WTC11 (cell line): ENCODE measurements around the gene CIAO2A. TPM values are rescaled to one million over a fixed set of nuclear protein-coding genes. Genes with fewer than 3 reads are reported as not detected.

ENCODE experiments used
- ATAC-seq: fragments of 200-7000 bp; cut with Tn5 transposase; 2 replicates; pipeline ENCODE4 v1.10.0; 2021; ENCODE audit warnings: mild to moderate bottlenecking, moderate library complexity
- CTCF ChIA-PET: fragments of 300-600 bp; sonication (Branson Sonifier 250); formaldehyde crosslinking; loops from one replicate; lab custom pipeline; 2021; ENCODE audit warnings: antibody characterized with exemption; lab: Charles Lee
- POLR2A ChIA-PET: fragments of 350-600 bp; sonication (Branson Sonifier 250); formaldehyde crosslinking; loops from one replicate; lab custom pipeline; 2021; ENCODE audit warnings: antibody characterized with exemption; lab: Charles Lee
- DNase-seq: peaks from one replicate; pipeline ENCODE4 v3.0.0; 2021; ENCODE audit warnings: low spot score
- H3K27ac Mint-ChIP-seq: 2 replicates; pipeline ENCODE4 v1.8.0; 2021; ENCODE audit warnings: mixed read lengths
- H3K27me3 Mint-ChIP-seq: 2 replicates; pipeline ENCODE4 v1.8.0; 2021; ENCODE audit warnings: low read depth, mild to moderate bottlenecking, moderate library complexity, mixed read lengths
- H3K36me3 Mint-ChIP-seq: 2 replicates; pipeline ENCODE4 v1.8.0; 2021; ENCODE audit warnings: mixed read lengths
- H3K4me1 Mint-ChIP-seq: 2 replicates; pipeline ENCODE4 v1.8.0; 2022; ENCODE audit warnings: mixed read lengths
- H3K4me3 Mint-ChIP-seq: 2 replicates; pipeline ENCODE4 v1.8.0; 2021; ENCODE audit warnings: mild to moderate bottlenecking, moderate library complexity, mixed read lengths
- H3K9me3 Mint-ChIP-seq: 2 replicates; pipeline ENCODE4 v1.8.0; 2021; ENCODE audit warnings: mixed read lengths
- ATF3 ChIP-seq: sonication (generic); formaldehyde crosslinking; conservative IDR thresholded peaks from 2 replicates; pipeline ENCODE4 v1.8.1; 2022; ENCODE audit warnings: mild to moderate bottlenecking, missing genetic modification reagents
- CTCF ChIP-seq: fragments of 200-600 bp; IDR thresholded peaks from 2 replicates; pipeline ENCODE4 v1.8.0; 2022; ENCODE audit warnings: antibody characterized with exemption
- E2F1 ChIP-seq: sonication (generic); formaldehyde crosslinking; IDR thresholded peaks from 2 replicates; pipeline ENCODE4 v1.8.0; 2022; ENCODE audit warnings: mild to moderate bottlenecking, missing genetic modification reagents
- EMX1 ChIP-seq: fragments of 250-450 bp; sonication (Bioruptor Pico); IDR thresholded peaks from 2 replicates; pipeline ENCODE4 v1.8.0; 2021; ENCODE audit warnings: mild to moderate bottlenecking
- GABPB1 ChIP-seq: sonication (generic); formaldehyde crosslinking; IDR thresholded peaks from 2 replicates; pipeline ENCODE4 v1.8.1; 2023; ENCODE audit warnings: mild to moderate bottlenecking, missing genetic modification reagents
- HMGXB4 ChIP-seq: sonication (generic); formaldehyde crosslinking; IDR thresholded peaks from 2 replicates; pipeline ENCODE4 v1.8.1; 2023; ENCODE audit warnings: mild to moderate bottlenecking, moderate library complexity, missing genetic modification reagents
- IRF2 ChIP-seq: sonication (generic); formaldehyde crosslinking; IDR thresholded peaks from 2 replicates; pipeline ENCODE4 v1.8.0; 2022; ENCODE audit warnings: low read depth, missing genetic modification reagents, borderline replicate concordance
- JAZF1 ChIP-seq: fragments of 250-450 bp; sonication (Bioruptor Pico); IDR thresholded peaks from 2 replicates; pipeline ENCODE4 v1.9.0; 2021; ENCODE audit warnings: moderate library complexity, mild to moderate bottlenecking, inconsistent platforms
- NFE2L1 ChIP-seq: sonication (generic); formaldehyde crosslinking; IDR thresholded peaks from 2 replicates; pipeline ENCODE4 v1.8.1; 2023; ENCODE audit warnings: missing genetic modification reagents
- NR1H2 ChIP-seq: sonication (generic); formaldehyde crosslinking; IDR thresholded peaks from 2 replicates; pipeline ENCODE4 v1.9.0; 2021; ENCODE audit warnings: mild to moderate bottlenecking, moderate library complexity, missing genetic modification reagents
- PRRX2 ChIP-seq: fragments of 250-450 bp; sonication (Bioruptor Pico); IDR thresholded peaks from 2 replicates; pipeline ENCODE4 v1.8.0; 2021; ENCODE audit warnings: mild to moderate bottlenecking
- RELA ChIP-seq: sonication (generic); formaldehyde crosslinking; IDR thresholded peaks from 2 replicates; pipeline ENCODE4 v1.8.1; 2022; ENCODE audit warnings: missing genetic modification reagents, mild to moderate bottlenecking, borderline replicate concordance
- TCF7 ChIP-seq: sonication (generic); formaldehyde crosslinking; IDR thresholded peaks from 2 replicates; pipeline ENCODE4 v1.8.0; 2022; ENCODE audit warnings: mild to moderate bottlenecking, low read depth, missing genetic modification reagents, moderate library complexity
- TEAD1 ChIP-seq: sonication (generic); formaldehyde crosslinking; IDR thresholded peaks from 2 replicates; pipeline ENCODE4 v1.8.0; 2022; ENCODE audit warnings: mild to moderate bottlenecking, missing genetic modification reagents
- TEAD4 ChIP-seq: sonication (generic); formaldehyde crosslinking; IDR thresholded peaks from 2 replicates; pipeline ENCODE4 v1.8.0; 2022; ENCODE audit warnings: mild to moderate bottlenecking, missing genetic modification reagents
- USF2 ChIP-seq: sonication (generic); formaldehyde crosslinking; IDR thresholded peaks from 2 replicates; pipeline ENCODE4 v1.8.1; 2023; ENCODE audit warnings: mild to moderate bottlenecking, missing genetic modification reagents, moderate library complexity
- ZMAT4 ChIP-seq: fragments of 250-450 bp; sonication (Bioruptor Pico); IDR thresholded peaks from 2 replicates; pipeline ENCODE4 v1.9.0; 2021; ENCODE audit warnings: mild to moderate bottlenecking
- ZNF121 ChIP-seq: sonication (generic); formaldehyde crosslinking; IDR thresholded peaks from 2 replicates; pipeline ENCODE4 v1.8.0; 2023; ENCODE audit warnings: missing genetic modification reagents
- ZNF219 ChIP-seq: sonication (generic); formaldehyde crosslinking; IDR thresholded peaks from 2 replicates; pipeline ENCODE4 v1.8.0; 2023; ENCODE audit warnings: missing genetic modification reagents, mild to moderate bottlenecking, borderline replicate concordance
- ZNF281 ChIP-seq: sonication (generic); formaldehyde crosslinking; IDR thresholded peaks from 2 replicates; pipeline ENCODE4 v1.8.0; 2023; ENCODE audit warnings: mild to moderate bottlenecking, missing genetic modification reagents
- ZNF423 ChIP-seq: fragments of 250-450 bp; sonication (Bioruptor Pico); IDR thresholded peaks from 2 replicates; pipeline ENCODE4 v2.1.2; 2022; ENCODE audit warnings: mild to moderate bottlenecking, moderate library complexity
- total RNA-seq: library from RNA; stranded (reverse); gene quantifications from 3 replicates; pipeline ENCODE4 v1.2.3, GENCODE V29; 2021

CIAO2A gene
- total RNA-seq, 1 experiment from 2014 or later, result 73.6 TPM

GRCh38 chr15:64138331-64138941 lies 44.8 kb upstream of the CIAO2A start:
- Mint-ChIP-seq H3K4me1 (no peaks in the 10 kb centered on the region), H3K27me3 (no peaks in the 10 kb centered on the region), H3K36me3 (peaks cover 28% of the 10 kb centered on the region), H3K9me3 (no peaks in the 10 kb centered on the region), H3K27ac (no peak overlapping the region), H3K4me3 (no peak overlapping the region)
- CTCF ChIA-PET, result interaction anchor here (0.6 to 2.8 kb wide), 3 partner anchors 11 to 699 kb away, joined by 6 to 25 read pairs (median 15); no protein-coding TSS in a partner anchor
- ATAC-seq, result no peak
- POLR2A ChIA-PET, result interaction anchor here (1.0 kb wide), 1 partner anchor 15 kb away, joined by 3 read pairs; no protein-coding TSS in a partner anchor
- DNase-seq, result no peak
- TF ChIP-seq IRF2 (CRISPR knock-in tag) (no peak), TCF7 (no peak), E2F1 (CRISPR knock-in tag) (no peak), PRRX2 (CRISPR knock-in tag) (no peak), ZNF121 (CRISPR knock-in tag) (no peak)

- CTCF ChIA-PET, result interaction anchor here (0.6 to 2.8 kb wide), 3 partner anchors 12 to 16 kb away, joined by 3 to 25 read pairs (median 15); partner anchors contain the start of gene SNX22
- H3K4me3 Mint-ChIP-seq, result no peak overlapping the region
These were observed 43.7 kb upstream of the CIAO2A start for GRCh38 chr15:64137226-64137833.

GRCh38 chr15:64136347-64136746 lies 42.7 kb upstream of the CIAO2A start:
- Mint-ChIP-seq H3K27ac (no peak overlapping the region), H3K4me3 (no peak overlapping the region), H3K9me3 (no peaks in the 10 kb centered on the region), H3K4me1 (no peaks in the 10 kb centered on the region), H3K36me3 (peaks cover 44% of the 10 kb centered on the region), H3K27me3 (no peaks in the 10 kb centered on the region)
- ATAC-seq, result no peak
- TF ChIP-seq RELA (CRISPR knock-in tag) (no peak), EMX1 (CRISPR knock-in tag) (no peak), TEAD4 (CRISPR knock-in tag) (no peak), GABPB1 (no peak), JAZF1 (no peak), ZNF219 (CRISPR knock-in tag) (no peak), ATF3 (no peak), NR1H2 (CRISPR knock-in tag) (no peak), NFE2L1 (CRISPR knock-in tag) (no peak), CTCF (no peak), HMGXB4 (CRISPR knock-in tag) (no peak), TEAD1 (CRISPR knock-in tag) (no peak), ZNF281 (CRISPR knock-in tag) (no peak)
- ChIA-PET POLR2A (no interaction called here), CTCF (interaction anchor here (2.8 kb wide), 1 partner anchor 17 kb away, joined by 25 read pairs; no protein-coding TSS in a partner anchor)
- DNase-seq, result no peak

More at GRCh38 chr15:64137226-64137833, 43.7 kb upstream of the CIAO2A start:
- POLR2A ChIA-PET, result no interaction called here
- TF ChIP-seq NFE2L1 (CRISPR knock-in tag), result no peak
- TF ChIP-seq USF2, result peak; percentile 17; the same call in 1 of the 2 replicates
- TF ChIP-seq ZMAT4 (CRISPR knock-in tag), result no peak
- TF ChIP-seq ZNF423, result 0 out of 2 replicates have a peak, but pooled peaks have one; percentile 43
- Mint-ChIP-seq H3K27me3 (no peaks in the 10 kb centered on the region), H3K4me1 (no peaks in the 10 kb centered on the region), H3K9me3 (no peaks in the 10 kb centered on the region), H3K27ac (no peak overlapping the region), H3K36me3 (peaks cover 38% of the 10 kb centered on the region)
- DNase-seq (no peak), ATAC-seq (peak; percentile 80)
